ENCODE measurements around the gene SUDS3.
A peak's percentile ranks its signal among the peaks of the same experiment; 100 is the strongest.

Gene SUDS3

GRCh38 chr12:118436002-118436730 lies 59.8 kb downstream of the SUDS3 start:
- TF ChIP-seq, protein P1, sequence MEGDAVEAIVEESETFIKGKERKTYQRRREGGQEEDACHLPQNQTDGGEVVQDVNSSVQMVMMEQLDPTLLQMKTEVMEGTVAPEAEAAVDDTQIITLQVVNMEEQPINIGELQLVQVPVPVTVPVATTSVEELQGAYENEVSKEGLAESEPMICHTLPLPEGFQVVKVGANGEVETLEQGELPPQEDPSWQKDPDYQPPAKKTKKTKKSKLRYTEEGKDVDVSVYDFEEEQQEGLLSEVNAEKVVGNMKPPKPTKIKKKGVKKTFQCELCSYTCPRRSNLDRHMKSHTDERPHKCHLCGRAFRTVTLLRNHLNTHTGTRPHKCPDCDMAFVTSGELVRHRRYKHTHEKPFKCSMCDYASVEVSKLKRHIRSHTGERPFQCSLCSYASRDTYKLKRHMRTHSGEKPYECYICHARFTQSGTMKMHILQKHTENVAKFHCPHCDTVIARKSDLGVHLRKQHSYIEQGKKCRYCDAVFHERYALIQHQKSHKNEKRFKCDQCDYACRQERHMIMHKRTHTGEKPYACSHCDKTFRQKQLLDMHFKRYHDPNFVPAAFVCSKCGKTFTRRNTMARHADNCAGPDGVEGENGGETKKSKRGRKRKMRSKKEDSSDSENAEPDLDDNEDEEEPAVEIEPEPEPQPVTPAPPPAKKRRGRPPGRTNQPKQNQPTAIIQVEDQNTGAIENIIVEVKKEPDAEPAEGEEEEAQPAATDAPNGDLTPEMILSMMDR (IDR thresholded peaks at IDR 0.05; ENCODE audit: control insufficient read depth, insufficient read depth, low read depth, low read length, missing control alignments): peak; percentile 11
- DNase-seq (ENCODE audit: low read depth): no peak
- H3K4me3 ChIP-seq (ENCODE audit: control insufficient read depth, low read depth, low read length): no peak overlapping the region

GRCh38 chr12:118436986-118437385 lies 60.6 kb downstream of the SUDS3 start:
- TF ChIP-seq, protein P1 (IDR thresholded peaks at IDR 0.05; ENCODE audit: control insufficient read depth, insufficient read depth, low read depth, low read length, missing control alignments): no peak
- peak; percentile 23 for DNase-seq (ENCODE audit: low read depth)
- H3K4me3 ChIP-seq (ENCODE audit: control insufficient read depth, low read depth, low read length): no peak overlapping the region

DNA sequence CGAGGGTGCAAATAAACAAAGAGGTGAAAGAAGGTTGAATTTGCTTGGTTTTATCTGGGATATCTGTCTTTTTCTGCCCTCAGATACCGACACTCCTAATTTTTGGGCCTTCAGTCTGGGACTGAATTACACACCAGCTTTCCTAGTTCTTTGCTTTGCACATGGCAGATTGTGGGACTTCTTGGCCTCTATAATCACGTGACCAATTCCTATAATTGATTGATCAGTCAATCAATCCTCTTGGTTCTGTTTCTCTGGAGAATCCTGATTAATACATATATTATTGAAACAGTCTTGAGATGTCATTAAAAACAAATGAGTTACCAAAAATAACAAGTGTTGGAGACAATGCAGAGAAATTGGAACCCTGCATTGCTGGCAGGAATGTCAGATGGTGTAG lies 62.7 kb downstream of the SUDS3 start:
- TF ChIP-seq, protein P1 (IDR thresholded peaks at IDR 0.05; ENCODE audit: control insufficient read depth, insufficient read depth, low read depth, low read length, missing control alignments): no peak
- no peak overlapping the region for H3K4me3 ChIP-seq (ENCODE audit: control insufficient read depth, low read depth, low read length)
- no peak for DNase-seq (ENCODE audit: low read depth)

- TF ChIP-seq, protein P1 (IDR thresholded peaks at IDR 0.05; ENCODE audit: control insufficient read depth, insufficient read depth, low read depth, low read length, missing control alignments): no peak
Measured at GRCh38 chr12:118446247-118446646, 69.9 kb downstream of the SUDS3 start.

DNA sequence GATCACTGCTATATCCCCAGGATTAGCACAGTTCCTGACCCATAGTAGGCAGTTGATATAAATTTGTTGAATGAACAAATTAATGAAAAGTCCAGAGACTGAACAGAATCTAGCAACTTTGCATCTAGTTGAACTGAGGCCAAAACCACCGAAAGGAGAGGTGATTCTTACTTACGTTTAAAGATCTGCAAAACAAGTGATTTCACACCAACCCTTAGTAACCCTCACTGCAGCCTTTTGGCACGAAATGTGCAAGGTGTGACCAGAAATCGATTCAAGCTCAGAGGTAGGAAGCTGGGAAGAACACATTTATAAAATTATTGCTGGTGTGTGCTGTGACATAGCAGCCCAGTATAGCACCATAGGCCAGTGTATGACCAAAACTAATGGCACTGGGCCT lies 70.8 kb downstream of the SUDS3 start:
- TF ChIP-seq, protein P1 (IDR thresholded peaks at IDR 0.05; ENCODE audit: control insufficient read depth, insufficient read depth, low read depth, low read length, missing control alignments): no peak
- no peak overlapping the region for H3K4me3 ChIP-seq (ENCODE audit: control insufficient read depth, low read depth, low read length)
- no peak for DNase-seq (ENCODE audit: low read depth)

More at GRCh38 chr12:118446247-118446646, 69.9 kb downstream of the SUDS3 start:
- no peak overlapping the region for H3K4me3 ChIP-seq (ENCODE audit: control insufficient read depth, low read depth, low read length)
- DNase-seq (ENCODE audit: low read depth): no peak

DNA sequence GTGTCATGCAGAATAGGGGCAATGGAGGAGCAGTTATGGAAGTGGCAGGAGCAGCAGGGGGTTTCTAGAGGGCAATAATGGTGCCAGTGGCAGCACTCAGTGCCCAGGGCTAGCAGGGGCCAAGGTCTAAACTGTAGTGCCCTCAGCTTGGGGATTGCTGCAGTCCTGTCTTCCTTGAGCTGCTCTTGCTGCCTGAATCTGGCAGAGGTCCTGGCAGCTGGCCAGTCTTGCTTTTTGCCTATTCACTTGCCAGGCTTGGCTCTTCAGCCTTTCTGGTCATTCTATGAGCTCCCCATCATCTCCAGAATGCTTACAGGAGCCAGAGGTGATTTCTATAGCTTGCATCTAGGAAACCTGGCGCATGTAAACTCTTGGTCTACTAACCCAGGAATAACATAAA lies 72.0 kb downstream of the SUDS3 start:
- TF ChIP-seq, protein P1 (IDR thresholded peaks at IDR 0.05; ENCODE audit: control insufficient read depth, insufficient read depth, low read depth, low read length, missing control alignments): no peak
- DNase-seq (ENCODE audit: low read depth): no peak
- no peak overlapping the region for H3K4me3 ChIP-seq (ENCODE audit: control insufficient read depth, low read depth, low read length)

Measured in AG09309 (cell line).